Activated CD8-positive, alpha-beta memory T cell treated with anti-CD3 and anti-CD28 coated beads, Interleukin-2, amount 50 U/mL, for 1 hour (primary cell): ENCODE data around the gene ZNF408.
"Not testable (repeated sequence)": the region's sequence is repeated elsewhere in the genome, so short reads cannot be mapped to it uniquely, and the experiment has no call there.

ENCODE experiments used
- DNase-seq: peaks from one replicate; pipeline ENCODE4 v3.0.0-alpha.2; 2020; ENCODE audit errors: extremely low read depth

The ZNF408 gene

GRCh38 chr11:46700241-46701077 is at the start of gene ZNF408, which contains the start of gene ARHGAP1:
Gene ZNF408 (plus strand): TSS chr11:46701031. CDS start chr11:46701048, 17 bp downstream.
Gene ARHGAP1 (minus strand): TSS chr11:46700619. CDS start chr11:46696107, 4,512 bp downstream.
- DNase-seq, result peak; percentile 99

GRCh38 chr11:46655631-46656030 is 45.2 kb upstream of the ZNF408 start:
- DNase-seq, result no peak

- no peak for DNase-seq
These were observed 43.6 kb upstream of the ZNF408 start for GRCh38 chr11:46657186-46657585.

DNA sequence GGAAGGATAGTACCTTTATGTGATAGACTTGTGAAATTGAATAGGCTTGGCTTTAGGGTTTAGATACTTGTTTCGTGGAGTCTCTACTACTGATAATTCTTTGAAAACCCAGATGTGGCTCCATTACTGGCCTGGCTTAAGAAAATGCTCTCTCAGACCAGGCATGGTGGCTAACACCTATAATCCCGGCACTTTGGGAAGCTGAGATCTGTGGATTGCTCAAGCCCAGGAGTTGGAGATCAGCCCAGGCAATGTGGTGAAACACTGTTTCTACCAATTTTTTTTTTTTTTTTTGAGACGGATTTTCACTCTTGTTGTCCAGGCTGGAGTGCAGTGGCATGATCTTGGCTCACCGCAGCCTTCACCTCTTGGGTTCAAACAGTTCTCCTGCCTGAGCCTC is 42.6 kb upstream of the ZNF408 start:
- DNase-seq, result no peak

DNA sequence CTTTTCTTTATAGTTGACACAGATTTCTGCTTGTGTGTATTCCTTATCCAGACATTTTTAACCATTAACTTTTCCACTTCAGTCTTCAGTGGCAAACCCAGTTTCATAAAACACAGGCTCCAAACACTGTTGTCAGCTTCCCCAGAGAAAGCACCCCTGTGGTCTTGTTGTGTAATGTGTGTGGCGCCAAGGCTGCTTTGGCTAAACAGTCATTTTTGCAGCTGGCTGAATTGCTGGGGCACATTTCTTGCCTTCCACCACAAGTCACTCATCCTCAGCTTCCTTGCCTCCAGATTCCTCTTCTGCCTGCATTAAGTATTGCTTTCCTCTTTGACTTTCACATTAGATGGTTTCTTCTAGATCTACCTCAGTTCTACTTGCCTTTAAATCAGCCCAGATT is 40.9 kb upstream of the ZNF408 start:
- no peak for DNase-seq

DNA sequence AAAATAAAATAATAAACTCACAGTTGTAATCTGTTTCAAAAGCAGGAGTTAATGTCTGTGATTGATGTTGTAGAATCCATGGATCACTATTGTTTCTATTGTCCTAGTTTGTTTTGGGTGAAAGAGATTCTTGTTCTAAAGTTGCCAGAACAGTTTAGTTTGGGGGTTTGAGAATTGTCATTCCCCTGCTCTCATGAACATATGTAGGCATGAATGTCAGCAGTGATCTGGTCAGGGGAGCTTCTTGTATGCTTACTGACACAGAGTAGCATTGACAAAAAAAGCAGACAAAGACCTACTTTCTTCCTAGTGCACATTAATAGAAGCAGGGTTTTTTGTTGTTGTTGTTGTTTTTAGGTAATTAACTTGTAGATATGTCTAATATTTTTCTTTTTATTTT is 39.0 kb upstream of the ZNF408 start:
- DNase-seq, result no peak

GRCh38 chr11:46662366-46662765 is 38.5 kb upstream of the ZNF408 start:
- DNase-seq, result no peak

DNA sequence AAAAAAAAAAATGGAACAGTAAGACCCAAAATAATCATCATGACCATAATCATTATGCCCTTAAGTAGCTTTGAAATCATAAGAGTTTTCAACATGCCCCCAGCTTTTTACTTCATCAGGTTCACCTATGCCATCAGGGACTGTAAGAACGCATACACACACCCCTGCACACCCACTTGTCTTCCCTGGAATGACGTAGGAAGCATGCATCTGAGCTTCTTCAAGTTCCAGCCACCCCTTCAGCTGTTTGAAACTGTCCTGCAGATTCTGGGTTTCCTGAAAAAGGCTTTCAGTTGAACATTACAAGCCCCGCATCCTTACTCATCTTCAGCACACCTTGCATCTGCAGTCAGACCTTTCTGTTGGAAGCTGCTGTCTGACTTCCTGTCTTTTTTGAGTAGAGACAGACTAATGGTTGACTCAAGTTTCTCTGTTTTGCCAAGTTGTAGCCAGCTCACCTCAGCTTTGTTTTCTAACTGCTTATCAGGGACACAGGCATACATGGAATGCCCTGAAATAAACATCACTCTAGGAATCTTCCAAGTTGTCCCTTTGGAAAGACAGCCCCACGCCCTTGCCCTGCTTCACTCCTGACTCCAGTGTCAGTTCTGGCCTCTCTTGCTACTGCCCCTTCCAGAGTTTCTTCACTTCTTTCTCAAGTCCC is 37.4 kb upstream of the ZNF408 start:
- no peak for DNase-seq

- no peak for DNase-seq
These were observed 36.2 kb upstream of the ZNF408 start for GRCh38 chr11:46664612-46665011.

DNA sequence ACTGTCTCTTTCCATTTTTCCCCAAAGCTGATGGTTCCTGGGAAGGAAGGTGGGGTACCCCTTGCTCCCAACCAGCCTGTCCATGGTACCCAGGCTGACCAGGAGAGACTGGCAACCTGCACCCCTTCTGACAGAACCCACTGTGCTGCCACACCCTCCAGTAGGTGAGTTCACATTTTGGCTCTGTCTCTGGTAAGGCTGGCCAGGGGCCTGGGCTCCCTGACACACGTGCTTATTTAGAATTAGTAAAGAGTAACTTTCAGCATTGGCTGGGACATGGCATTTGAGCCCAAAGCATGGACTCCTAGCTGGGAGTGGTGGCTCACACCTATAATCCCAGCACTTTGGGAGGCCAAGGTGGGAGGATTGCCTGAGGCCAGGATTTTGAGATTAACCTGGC is 35.5 kb upstream of the ZNF408 start:
- DNase-seq, result no peak

DNA sequence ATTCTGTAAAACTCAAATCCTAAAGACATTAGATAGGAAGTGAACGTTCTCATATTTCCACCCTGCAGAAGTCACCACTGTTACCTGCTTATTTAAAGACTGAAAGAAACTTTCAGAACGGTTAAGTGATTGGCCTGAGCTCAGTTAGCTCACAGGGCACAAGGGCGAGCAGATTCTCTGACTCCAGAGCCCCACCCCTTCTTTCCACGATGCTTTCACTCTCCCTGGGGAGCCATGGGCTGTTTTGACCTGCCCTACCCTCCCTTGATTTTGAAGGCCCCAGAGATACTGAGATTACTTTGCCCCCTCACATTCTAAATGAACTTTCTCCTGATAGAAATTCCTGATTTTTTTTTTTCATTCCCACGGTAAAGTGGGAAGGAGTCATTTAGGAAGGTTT is 34.3 kb upstream of the ZNF408 start:
- DNase-seq, result no peak

- no peak for DNase-seq
These were observed 33.8 kb upstream of the ZNF408 start for GRCh38 chr11:46667043-46667481.

DNA sequence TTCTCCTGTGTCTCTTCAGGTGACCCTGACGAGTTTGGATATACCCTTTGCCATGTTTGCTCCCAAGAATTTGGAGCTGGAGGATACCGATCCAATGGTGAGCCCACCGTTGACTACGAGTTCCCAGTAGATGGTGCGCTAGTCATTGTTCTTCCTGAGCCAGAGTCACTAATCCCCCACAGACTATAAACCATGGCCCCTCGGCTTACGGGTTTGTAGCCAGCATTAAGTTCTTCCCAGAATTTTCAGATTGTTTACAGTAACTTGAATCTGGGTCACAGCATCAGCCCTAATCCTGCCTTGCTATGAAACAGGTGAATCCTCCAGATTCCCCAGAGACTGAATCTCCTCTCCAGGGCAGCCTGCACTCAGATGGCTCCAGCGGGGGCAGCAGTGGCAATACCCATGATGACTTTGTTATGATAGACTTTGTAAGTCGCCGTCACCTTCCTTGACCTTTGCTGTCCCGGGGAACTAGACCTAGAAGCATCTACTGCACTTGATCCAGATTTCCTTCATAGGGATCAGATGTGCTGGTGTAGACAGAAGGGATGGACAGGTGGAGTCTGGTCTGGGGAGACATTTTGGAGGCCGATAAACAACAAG is 32.2 kb upstream of the ZNF408 start:
- no peak for DNase-seq

- DNase-seq, result no peak
These were observed 31.1 kb upstream of the ZNF408 start for GRCh38 chr11:46669711-46670139.

DNA sequence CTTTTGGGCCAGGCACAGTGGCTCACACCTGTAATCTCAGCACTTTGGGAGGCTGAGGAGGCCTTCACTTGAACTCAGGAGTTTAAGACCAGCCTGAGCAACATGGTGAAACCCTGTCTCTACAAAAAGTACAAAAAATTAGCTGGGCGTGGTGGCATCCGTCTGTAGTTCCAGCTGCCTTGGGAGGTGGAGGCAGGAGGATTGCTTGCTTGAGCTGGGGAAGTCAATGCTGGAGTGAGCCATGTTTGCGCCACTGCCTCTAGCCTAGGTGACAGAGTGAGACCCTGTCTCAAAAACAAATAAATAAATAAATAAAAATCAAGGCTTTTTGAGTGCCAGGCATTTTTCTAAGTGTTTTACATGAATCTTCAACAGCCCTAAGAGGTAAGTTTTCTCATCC is 30.3 kb upstream of the ZNF408 start:
- not testable (repeated sequence) for DNase-seq

- DNase-seq, result no peak
These were observed 28.9 kb upstream of the ZNF408 start for GRCh38 chr11:46671958-46672315.

DNA sequence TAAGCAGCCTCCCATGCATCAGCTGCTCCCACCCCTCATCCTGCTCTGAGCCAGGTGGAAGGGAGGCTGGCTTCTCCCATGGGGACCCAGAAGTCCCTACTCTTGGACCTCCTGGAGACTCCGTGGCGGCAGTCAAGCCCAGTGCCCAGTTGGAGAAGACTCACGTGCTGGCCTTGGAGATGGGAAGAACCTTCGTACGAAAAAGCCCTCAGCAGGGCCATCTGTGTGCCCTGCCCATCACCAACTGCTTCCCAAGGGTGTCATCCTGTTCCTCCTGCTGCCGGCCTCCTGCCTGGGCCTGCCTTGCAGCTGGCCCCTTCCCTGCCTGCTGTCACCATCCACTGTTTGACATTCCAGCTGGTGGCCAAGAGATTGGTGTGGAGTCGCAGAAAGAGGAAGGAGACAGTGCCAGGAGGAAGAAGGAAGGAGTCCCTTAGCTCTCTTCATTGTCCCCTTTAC is 28.4 kb upstream of the ZNF408 start:
- DNase-seq, result no peak

GRCh38 chr11:46673713-46674462 is 26.9 kb upstream of the ZNF408 start:
- DNase-seq, result no peak

DNA sequence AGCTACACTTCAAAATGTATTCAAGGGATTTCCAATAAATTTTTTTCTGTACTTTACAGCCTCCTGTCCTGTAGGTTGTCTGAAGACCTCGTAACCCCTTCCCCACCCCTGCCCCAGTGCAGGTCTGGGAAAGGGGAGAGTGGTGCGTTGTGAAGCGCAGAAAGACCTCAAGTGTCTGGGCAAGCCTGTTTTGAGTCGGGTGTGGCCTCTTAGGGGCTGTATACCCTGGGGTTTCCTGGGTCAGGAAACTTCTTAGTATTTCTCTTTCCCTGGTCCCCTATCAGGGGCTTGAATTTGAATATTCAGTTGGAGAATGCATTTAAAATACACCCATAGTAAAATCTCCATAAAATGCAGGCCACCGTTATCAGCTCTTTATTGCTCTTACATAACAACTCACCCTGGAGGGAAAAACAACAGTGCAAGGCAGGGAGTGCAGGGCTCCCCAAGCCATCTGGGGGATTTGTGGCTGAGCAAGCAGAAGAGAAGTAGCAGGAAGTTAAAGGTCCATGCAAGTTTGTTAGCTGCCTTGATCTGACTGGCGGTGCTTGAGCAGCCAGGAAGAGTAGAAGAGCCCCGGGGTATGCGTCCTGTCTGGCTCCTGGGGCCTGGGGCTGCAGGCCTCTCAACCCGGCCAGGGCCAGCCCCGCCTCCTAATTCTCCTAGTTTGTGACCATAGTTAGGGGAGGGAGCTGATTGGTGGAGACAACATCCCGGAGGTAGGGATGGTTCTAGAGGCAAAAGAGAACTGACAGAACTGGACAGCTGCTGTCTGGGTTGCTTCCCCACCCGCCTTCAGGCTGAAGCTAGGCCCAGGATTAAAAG is 26.2 kb upstream of the ZNF408 start:
- no peak for DNase-seq

DNA sequence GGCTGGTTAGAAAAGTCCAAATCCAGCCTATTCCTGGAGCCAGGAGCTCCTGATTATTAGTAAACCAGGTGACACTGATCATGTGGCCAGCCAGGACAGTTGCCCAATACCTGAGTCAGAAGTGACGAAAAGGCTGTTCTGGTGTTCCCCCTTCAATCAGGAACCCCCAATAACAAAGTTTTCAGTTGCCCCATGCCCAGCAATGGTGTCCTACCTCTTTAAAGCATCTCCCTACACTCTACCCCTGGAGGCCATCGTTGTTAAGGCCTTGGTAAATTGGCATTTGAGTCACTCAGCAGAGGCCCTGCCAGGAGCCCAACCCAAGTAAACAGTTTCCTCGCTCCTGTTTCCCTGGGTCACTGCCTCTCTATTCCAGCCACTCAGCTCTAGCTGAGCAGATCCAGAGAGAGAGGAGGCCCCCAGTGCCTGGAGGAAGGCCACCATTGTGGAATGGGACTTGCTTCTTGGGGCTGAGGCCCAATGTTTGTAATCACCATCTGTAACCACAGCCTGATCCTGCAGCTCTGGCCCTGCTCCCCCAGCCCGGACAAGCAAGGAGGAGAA is 25.5 kb upstream of the ZNF408 start:
- no peak for DNase-seq

DNA sequence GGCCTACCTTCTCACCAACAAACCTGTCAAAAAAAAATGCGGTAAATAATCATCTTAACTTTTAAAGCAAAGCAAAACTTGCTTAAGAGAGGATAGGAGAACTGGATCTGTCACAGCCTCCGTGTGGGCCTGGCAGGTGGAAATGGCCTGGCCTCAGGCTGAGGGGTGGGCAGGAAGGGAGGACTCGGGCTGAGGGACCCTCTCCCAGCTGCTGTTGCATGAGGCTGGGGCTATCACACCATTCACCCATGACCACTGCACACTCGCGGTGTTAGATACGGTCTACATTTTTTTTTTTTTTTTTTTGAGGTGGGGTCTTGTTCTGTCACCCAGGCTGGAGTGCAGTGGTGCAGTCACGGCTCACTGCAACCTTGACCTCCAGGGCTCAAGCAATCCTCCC is 24.9 kb upstream of the ZNF408 start:
- DNase-seq, result no peak
